NCI-H446 treated with DMSO at 0.1 percent for 48 hours (cell line): ENCODE results near the gene PCDHA1.
A peak's percentile ranks its signal among the peaks of the same experiment; 100 is the strongest.
"Not testable (repeated sequence)": the region's sequence is repeated elsewhere in the genome, so short reads cannot be mapped to it uniquely, and the experiment has no call there.

Experiments
- DNase-seq: peaks from one replicate; lab custom pipeline; 2025; lab: John Stamatoyannopoulos, UW

PCDHA1 gene

GRCh38 chr5:140785905-140786686 lies at the start of gene PCDHA1:
Gene PCDHA1, plus strand, starts transcription at chr5:140786140.
- DNase-seq, result peak; percentile 19

GRCh38 chr5:140737486-140737885 lies 48.5 kb upstream of the PCDHA1 start:
- no peak for DNase-seq

- no peak for DNase-seq
Measured at GRCh38 chr5:140741967-140742366, 44.0 kb upstream of the PCDHA1 start.

- no peak for DNase-seq
Measured at GRCh38 chr5:140753561-140753960, 32.4 kb upstream of the PCDHA1 start.

DNA sequence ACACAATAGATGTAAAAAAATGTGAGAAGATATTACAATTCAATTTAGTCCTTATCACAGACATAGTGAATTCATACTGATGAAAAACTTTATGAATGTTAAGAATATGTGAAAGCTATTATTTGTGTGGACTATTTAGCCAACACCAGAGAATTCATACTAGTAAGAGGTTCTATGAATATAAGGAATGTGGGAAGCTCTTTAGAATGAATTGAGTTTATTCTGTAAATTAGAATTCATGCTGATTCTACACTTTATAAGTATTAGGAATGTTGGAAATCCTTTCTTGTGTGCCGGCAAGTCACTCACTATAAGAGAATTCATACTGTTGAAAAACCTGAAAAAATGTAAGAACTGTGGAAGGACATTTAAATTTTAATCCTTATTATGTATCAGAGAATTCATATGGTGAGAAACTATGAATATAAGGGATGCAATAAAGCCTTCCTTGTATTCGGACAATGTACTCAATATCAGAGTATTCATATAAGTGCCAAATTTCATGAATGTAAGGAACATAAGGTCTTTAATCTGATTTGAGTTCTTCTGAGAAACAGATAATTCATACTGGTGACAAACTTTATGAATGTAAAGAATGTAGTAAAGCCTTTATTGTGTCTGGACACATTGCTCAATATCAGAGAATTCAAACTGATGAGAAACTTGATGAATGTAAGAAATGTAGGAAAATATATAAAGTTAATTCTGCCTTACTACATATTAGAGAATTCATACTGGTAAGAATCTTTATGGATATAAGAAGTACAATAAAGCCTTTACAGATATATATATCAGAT lies 21.6 kb upstream of the PCDHA1 start:
- no peak for DNase-seq

DNA sequence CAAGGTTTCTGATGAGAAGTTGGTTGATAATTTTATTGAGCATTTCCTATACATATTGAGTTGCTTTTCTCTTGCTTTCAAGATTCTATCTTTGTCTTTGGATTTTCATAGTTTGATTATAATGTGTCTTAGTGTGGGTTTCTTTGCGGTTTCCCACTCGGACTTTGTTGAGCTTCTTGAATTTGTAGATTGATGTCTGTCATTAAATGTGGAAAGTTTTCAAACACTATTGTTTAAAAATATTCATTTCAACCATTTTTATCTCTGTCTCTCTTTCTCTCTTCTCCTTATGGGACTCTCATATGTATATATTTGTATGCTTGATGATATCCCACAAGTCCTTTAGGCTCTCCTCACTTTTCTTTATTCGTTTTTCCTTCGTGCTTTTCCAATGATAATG lies 18.5 kb upstream of the PCDHA1 start:
- DNase-seq, result no peak

- DNase-seq, result no peak
Measured at GRCh38 chr5:140780512-140780911, 5.4 kb upstream of the PCDHA1 start.

GRCh38 chr5:140787422-140787821 lies 1.5 kb downstream of the PCDHA1 start:
- not testable (repeated sequence) for DNase-seq

- not testable (repeated sequence) for DNase-seq
Measured at GRCh38 chr5:140787849-140788504, 2.0 kb downstream of the PCDHA1 start.

DNA sequence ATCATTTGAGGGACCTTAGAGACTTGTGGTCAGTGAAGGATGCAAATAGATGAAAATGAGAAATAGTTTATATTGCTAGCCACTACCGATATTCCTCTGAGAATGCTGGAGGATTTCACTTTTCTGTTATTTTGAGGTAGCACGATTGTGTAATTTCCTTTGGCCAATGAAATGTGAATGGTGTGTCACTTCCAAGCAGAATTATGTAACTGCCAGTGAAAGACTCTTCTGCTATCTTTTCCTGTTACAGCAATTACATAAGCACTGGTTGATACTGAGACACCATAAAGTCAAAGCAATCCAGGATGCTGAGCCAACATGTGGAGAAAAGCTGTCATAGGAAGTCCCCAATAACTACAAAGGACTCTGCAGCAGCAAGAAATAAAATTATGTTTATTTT lies 5.1 kb downstream of the PCDHA1 start:
- no peak for DNase-seq

DNA sequence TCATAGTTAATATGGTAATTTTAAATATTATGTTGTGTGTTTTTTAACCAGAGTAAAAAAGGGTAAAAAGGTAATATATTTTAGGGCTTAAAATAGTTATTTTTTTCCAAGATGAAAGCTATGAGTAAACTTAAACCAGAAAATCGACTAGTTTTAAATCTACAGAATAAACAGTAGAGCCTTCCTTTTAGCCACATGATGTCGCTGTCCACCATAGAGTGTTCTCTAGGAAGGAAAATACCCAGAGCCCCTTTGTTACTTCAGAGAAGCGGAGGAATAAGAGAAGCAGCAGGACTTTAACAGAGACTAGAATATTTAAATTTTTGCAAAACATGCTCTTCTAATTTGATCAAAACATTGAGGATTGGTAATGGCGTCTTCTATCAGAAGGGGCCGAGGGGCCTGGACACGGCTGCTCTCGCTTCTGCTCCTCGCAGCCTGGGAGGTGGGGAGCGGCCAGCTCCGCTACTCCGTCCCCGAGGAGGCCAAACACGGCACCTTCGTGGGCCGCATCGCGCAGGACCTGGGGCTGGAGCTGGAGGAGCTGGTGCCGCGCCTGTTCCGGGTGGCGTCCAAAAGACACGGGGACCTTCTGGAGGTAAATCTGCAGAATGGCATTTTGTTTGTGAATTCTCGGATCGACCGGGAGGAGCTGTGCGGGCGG lies 8.8 kb downstream of the PCDHA1 start, which contains the start of gene PCDHA2:
Gene PCDHA2 (plus strand): TSS at position 258 of the 664 bp plus-strand sequence.
- peak; percentile 70 for DNase-seq

GRCh38 chr5:140795259-140795641 lies 9.3 kb downstream of the PCDHA1 start:
- DNase-seq, result peak; percentile 30

DNA sequence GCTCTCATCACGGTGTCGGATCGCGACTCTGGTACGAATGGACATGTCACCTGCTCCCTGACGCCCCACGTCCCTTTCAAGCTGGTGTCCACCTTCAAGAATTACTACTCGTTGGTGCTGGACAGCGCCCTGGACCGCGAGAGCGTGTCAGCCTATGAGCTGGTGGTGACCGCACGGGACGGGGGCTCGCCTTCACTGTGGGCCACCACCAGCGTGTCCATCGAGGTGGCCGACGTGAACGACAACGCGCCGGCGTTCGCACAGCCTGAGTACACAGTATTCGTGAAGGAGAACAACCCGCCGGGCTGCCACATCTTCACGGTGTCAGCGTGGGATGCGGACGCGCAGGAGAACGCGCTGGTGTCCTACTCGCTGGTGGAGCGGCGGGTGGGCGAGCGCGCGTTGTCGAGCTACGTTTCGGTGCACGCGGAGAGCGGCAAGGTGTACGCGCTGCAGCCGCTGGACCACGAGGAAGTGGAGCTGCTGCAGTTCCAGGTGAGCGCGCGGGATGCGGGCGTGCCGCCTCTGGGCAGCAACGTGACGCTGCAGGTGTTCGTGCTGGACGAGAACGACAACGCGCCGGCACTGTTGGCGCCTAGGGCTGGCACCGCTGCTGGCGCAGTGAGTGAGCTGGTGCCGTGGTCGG lies 10.3 kb downstream of the PCDHA1 start:
- DNase-seq, result not testable (repeated sequence)

GRCh38 chr5:140796718-140797095 lies 10.8 kb downstream of the PCDHA1 start:
- DNase-seq, result no peak

GRCh38 chr5:140800816-140801493 lies 15.0 kb downstream of the PCDHA1 start, which contains the start of gene PCDHA3:
Gene PCDHA3, plus strand, starts transcription at chr5:140801057.
- DNase-seq, result no peak

DNA sequence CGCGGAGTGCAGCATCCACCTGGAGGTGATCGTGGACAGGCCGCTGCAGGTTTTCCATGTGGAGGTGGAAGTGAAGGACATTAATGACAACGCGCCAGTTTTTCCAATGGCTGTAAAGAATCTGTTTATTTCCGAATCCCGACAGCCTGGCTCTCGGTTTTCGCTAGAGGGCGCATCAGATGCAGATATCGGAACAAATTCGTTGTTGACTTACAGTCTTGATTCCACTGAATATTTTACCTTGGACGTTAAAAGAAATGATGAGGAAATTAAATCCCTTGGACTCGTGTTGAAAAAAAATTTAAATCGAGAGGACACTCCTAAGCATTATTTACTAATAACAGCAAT lies 15.5 kb downstream of the PCDHA1 start:
- no peak for DNase-seq

DNA sequence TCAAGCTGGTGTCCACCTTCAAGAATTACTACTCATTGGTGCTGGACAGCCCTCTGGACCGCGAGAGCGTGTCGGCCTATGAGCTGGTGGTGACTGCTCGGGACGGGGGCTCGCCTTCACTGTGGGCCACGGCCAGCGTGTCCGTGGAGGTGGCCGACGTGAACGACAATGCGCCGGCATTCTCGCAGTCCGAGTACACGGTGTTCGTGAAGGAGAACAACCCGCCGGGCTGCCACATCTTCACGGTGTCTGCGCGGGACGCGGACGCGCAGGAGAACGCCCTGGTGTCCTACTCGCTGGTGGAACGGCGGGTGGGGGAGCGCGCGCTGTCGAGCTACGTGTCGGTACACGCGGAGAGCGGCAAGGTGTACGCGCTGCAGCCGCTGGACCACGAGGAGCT lies 16.4 kb downstream of the PCDHA1 start:
- DNase-seq, result not testable (repeated sequence)

- DNase-seq, result no peak
Measured at GRCh38 chr5:140802781-140803271, 16.9 kb downstream of the PCDHA1 start.

DNA sequence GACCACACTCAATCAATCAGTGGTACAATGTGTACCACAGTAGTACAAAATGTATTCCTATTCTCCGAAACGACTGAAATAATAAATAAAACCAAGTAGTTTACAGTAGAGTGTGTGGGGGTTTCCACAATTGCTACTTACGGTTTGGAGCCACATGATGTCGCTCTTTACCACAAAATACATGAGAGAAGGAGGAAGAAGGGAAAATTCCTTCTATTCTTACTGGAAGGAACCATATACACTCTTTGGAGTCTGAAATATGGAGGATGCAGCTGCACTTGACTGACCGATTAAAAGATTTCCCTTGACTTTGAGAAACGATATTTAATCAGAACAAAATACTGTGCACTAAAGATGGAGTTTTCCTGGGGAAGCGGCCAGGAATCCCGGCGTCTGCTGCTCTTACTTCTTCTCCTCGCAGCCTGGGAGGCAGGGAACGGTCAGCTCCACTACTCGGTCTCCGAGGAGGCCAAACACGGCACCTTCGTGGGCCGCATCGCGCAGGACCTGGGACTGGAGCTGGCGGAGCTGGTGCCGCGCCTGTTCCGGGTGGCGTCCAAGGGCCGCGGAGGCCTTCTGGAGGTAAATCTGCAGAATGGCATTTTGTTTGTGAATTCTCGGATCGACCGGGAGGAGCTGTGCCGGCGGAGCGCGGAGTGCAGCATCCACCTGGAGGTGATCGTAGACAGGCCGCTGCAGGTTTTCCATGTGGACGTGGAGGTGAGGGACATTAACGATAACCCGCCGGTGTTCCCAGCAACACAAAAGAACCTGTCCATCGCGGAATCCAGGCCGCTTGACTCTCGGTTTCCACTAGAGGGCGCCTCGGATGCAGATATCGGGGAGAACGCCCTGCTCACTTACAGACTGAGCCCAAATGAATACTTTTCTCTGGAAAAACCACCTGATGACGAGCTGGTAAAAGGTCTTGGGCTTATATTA lies 21.2 kb downstream of the PCDHA1 start, which contains the start of gene PCDHA4:
Gene PCDHA4 (plus strand): TSS at position 235 of the 942 bp plus-strand sequence.
- DNase-seq, result no peak
